ENCODE results near the gene GSK3A.

Gene GSK3A

DNA sequence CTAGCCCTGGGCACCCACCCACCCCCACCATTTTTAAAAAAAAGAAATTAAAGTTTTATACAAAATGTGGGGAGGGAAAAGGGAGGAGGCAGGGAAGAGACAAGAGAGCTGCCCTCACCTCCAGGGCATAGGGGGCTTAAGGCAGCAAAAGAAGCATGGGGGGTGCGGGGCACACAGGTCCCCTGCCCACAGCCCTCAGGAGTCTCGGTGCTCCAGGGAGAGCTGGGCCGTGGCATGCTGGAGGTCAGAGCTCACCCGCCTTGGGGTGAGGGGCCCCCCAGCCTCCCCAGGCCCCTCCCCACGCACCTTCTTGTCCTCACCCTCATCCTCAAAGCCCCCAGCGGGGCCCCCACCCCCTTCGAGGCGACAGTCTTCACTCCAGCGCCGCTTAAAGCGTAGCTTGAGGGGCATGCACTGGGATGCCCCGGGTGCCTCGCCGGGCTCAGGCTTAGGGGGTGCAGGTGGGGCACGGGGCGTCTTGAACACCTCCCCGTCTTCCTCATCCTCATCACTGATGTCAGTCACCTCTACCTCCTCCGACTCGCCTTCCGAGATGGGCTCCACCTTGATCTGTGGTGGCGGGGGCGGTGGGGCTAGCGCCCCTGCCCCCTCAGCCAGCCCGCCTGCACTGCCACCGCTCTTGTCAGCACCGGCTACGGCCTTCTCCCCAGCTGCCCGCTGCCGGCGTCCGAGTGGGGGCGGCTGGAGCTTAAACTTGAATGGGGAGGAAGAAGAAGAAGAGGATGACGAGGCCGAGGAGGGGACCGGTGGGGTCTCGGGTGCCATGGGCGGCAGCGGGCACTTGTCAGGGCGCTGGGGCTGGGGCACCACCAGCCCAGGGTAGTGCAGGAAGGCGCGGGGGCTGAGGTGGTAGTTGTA lies 6.1 kb upstream of the GSK3A start (continued):
- TF ChIP-seq, protein P1, sequence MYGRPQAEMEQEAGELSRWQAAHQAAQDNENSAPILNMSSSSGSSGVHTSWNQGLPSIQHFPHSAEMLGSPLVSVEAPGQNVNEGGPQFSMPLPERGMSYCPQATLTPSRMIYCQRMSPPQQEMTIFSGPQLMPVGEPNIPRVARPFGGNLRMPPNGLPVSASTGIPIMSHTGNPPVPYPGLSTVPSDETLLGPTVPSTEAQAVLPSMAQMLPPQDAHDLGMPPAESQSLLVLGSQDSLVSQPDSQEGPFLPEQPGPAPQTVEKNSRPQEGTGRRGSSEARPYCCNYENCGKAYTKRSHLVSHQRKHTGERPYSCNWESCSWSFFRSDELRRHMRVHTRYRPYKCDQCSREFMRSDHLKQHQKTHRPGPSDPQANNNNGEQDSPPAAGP (tag by site-specific recombination; IDR thresholded peaks at IDR 0.05), result no peak
- TF ChIP-seq, protein P2, sequence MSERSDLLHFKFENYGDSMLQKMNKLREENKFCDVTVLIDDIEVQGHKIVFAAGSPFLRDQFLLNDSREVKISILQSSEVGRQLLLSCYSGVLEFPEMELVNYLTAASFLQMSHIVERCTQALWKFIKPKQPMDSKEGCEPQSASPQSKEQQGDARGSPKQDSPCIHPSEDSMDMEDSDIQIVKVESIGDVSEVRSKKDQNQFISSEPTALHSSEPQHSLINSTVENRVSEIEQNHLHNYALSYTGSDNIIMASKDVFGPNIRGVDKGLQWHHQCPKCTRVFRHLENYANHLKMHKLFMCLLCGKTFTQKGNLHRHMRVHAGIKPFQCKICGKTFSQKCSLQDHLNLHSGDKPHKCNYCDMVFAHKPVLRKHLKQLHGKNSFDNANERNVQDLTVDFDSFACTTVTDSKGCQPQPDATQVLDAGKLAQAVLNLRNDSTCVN (tag by site-specific recombination; optimal IDR thresholded peaks at IDR 0.05), result no peak
- TF ChIP-seq ZIC2 (tag by site-specific recombination; IDR thresholded peaks at IDR 0.05) (no peak), KLF8 (tag by site-specific recombination; IDR thresholded peaks at IDR 0.05) (0 out of 2 replicates have a peak, but pooled peaks have one; percentile 6), ZBTB8A (tag by site-specific recombination; IDR thresholded peaks at IDR 0.05) (no peak), BCL11B (tag by site-specific recombination; IDR thresholded peaks at IDR 0.05; ENCODE audit: low read depth) (no peak), ZNF830 (tag by site-specific recombination; IDR thresholded peaks at IDR 0.05; ENCODE audit: low read depth) (no peak)

DNA sequence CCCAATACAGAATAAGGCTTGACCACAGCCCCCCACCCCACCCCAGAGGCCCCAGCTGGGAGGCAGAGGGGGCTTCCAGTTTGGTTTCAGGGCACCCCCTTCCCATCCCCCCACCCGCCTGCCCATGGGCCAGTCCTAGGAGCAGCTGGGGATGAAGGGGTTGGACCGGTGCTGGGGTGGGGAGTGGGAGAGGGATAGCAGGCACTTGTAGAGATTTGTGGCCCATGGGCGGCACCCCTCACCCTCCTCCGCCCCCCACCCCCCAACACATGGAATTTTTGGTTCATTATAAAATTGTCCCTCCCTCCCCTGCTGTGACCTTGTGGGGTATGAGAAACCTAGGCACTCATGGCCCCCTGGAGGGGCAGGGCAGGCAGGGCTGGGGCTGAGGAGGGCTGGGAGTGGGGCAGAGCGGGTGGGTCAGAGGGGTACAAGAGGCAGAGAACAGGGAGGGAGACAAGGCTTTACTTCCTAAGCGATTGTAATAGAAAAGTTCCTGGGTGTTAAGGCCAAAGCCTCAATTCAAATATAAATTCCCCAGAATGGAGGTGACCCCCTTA lies 5.3 kb upstream of the GSK3A start:
- POLR2A ChIA-PET, result interaction anchor here (0.6 to 13.9 kb wide), 9 partner anchors 20 to 172 kb away, joined by 3 to 242 read pairs (median 4); partner anchors contain the start of genes PAFAH1B3 and ZNF574
- H3K9me3 ChIP-seq (ENCODE audit: control insufficient read depth, insufficient read depth, low read depth, low read length), result no peaks in the 10 kb centered on the region
- no peak overlapping the region for H3K27ac ChIP-seq (ENCODE audit: extremely low read depth, low read depth, low read length)
- H3K4me1 ChIP-seq (ENCODE audit: control insufficient read depth, insufficient read depth, low read length), result peaks cover 27% of the 10 kb centered on the region
- CTCF ChIA-PET, result interaction anchor here (0.8 to 11.8 kb wide), 10 partner anchors 15 to 138 kb away, joined by 3 to 276 read pairs (median 10); no protein-coding TSS in a partner anchor
- no peak overlapping the region for H3K4me3 ChIP-seq (ENCODE audit: low read depth, low read length)
- peak; percentile 22; the same call in 1 of the 2 replicates for TF ChIP-seq ZIC2 (tag by site-specific recombination; IDR thresholded peaks at IDR 0.05)
- TF ChIP-seq GLIS1 (tag by site-specific recombination; IDR thresholded peaks at IDR 0.05), result peak; percentile 97
- no peak for TF ChIP-seq PRDM1 (tag by site-specific recombination; IDR thresholded peaks at IDR 0.05)
- TF ChIP-seq ZNF391 (tag by site-specific recombination; IDR thresholded peaks at IDR 0.05; ENCODE audit: borderline replicate concordance, low read depth), result no peak
- TF ChIP-seq, protein P3, sequence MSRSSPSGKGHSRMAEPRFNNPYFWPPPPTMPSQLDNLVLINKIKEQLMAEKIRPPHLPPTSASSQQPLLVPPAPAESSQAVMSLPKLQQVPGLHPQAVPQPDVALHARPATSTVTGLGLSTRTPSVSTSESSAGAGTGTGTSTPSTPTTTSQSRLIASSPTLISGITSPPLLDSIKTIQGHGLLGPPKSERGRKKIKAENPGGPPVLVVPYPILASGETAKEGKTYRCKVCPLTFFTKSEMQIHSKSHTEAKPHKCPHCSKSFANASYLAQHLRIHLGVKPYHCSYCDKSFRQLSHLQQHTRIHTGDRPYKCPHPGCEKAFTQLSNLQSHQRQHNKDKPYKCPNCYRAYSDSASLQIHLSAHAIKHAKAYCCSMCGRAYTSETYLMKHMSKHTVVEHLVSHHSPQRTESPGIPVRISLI (tag by site-specific recombination; IDR thresholded peaks at IDR 0.05), result no peak
- TF ChIP-seq ZNF433 (tag by site-specific recombination; IDR thresholded peaks at IDR 0.05; ENCODE audit: low read depth), result no peak
- TF ChIP-seq KLF8 (tag by site-specific recombination; IDR thresholded peaks at IDR 0.05), result 0 out of 2 replicates have a peak, but pooled peaks have one; percentile 19
- TF ChIP-seq, protein P4, sequence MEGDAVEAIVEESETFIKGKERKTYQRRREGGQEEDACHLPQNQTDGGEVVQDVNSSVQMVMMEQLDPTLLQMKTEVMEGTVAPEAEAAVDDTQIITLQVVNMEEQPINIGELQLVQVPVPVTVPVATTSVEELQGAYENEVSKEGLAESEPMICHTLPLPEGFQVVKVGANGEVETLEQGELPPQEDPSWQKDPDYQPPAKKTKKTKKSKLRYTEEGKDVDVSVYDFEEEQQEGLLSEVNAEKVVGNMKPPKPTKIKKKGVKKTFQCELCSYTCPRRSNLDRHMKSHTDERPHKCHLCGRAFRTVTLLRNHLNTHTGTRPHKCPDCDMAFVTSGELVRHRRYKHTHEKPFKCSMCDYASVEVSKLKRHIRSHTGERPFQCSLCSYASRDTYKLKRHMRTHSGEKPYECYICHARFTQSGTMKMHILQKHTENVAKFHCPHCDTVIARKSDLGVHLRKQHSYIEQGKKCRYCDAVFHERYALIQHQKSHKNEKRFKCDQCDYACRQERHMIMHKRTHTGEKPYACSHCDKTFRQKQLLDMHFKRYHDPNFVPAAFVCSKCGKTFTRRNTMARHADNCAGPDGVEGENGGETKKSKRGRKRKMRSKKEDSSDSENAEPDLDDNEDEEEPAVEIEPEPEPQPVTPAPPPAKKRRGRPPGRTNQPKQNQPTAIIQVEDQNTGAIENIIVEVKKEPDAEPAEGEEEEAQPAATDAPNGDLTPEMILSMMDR (tag by site-specific recombination; IDR thresholded peaks at IDR 0.05), result no peak
- peak; percentile 13; the same call in 1 of the 2 replicates for TF ChIP-seq ZFHX2 (tag by site-specific recombination; conservative IDR thresholded peaks at IDR 0.05)
- peaks cover 11 to 23% of the 10 kb centered on the region in 2 experiments; a peak in 2 of 3 replicates for H3K36me3 ChIP-seq (ENCODE audit: control insufficient read depth in 2 of 2, insufficient read depth in 1 of 2, low read length in 2 of 2)
